IPS-NIHi7 (cell line): ENCODE data around the gene PDIA5.
"Not testable (repeated sequence)": the region's sequence is repeated elsewhere in the genome, so short reads cannot be mapped to it uniquely, and the experiment has no call there.

Experiments
- DNase-seq: peaks from one replicate; pipeline ENCODE4 v3.0.0; 2012; ENCODE audit warnings: mixed read lengths; ENCODE audit errors: extremely low spot score

The PDIA5 gene

DNA sequence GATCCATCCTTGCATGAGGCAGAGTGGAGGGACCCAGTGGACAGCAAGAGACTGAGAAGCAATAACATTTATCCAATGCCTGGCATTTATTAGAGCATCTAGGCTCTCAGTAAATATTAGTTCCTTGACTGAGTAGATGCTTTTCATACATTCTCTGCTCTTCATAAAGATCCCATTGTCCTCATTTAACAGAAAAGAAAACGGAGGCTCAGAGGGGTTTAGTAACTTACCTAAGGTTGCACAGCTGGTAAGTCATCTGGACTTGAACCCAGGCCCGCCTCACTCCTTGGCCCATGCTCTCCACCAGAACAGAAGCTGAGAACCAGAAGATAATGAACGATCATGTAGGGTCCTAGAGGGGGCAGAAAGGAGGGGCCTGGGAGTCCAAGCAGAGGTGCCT is 82.7 kb downstream of the PDIA5 start:
- DNase-seq: no peak

DNA sequence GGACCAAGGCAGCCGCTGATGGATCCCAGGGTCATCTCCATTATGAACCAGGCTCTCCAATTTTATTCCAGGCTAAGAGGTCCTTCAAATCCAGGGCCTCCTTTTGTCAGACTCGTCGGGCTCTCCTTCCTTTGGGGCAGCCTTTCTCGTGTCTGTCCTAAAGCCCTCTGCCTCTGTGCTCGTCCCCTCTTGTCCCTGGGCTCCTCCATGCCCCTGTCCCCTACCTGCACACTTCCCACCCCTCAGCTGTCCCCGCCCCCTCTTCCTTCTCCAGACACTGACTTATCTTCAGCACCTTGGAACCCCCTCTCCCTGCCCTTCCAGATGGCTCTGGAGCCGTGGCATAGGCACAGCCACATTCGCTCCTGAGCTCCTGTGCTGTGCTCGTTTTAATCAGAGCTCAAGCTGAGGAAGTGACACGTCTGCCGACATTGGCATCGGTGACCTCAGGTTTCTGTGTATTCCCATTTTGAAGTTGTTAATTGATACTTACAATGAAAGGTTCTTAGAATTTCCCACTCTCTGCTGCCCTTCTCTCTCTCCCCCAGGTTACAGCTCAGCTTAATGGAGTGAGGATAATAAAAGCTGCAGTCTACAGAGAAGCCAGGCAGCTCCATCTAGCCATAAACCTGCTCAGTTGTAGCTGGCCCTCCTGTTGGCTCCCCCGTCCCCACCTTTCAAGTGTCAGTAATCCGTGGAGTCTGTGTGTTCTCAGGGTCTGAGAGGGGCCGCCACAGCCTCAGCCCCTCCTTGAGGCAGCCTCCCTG is 83.8 kb downstream of the PDIA5 start:
- DNase-seq: no peak

DNA sequence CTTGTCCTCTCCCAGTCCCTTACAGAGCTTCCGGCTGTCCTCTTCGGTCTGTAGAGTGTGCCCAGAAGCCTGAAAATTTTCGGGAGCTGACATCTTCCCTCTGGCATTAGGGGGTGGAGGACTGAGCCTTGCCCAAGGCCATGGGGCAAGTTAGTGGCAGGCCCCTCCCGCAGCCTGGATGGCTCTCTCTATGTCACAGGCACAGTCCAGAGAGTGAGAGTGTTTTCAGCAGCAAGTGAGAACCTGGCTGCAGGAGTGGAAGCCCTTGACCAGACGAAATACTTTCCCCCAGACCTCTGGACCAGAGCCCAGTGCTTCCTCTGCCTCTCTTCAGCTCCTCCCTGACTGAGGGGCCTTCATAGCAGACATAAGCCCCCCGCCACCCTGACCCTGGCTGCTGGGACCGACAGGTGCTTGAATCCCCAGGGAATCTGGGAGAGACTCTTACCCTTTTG is 84.5 kb downstream of the PDIA5 start:
- DNase-seq: no peak

DNA sequence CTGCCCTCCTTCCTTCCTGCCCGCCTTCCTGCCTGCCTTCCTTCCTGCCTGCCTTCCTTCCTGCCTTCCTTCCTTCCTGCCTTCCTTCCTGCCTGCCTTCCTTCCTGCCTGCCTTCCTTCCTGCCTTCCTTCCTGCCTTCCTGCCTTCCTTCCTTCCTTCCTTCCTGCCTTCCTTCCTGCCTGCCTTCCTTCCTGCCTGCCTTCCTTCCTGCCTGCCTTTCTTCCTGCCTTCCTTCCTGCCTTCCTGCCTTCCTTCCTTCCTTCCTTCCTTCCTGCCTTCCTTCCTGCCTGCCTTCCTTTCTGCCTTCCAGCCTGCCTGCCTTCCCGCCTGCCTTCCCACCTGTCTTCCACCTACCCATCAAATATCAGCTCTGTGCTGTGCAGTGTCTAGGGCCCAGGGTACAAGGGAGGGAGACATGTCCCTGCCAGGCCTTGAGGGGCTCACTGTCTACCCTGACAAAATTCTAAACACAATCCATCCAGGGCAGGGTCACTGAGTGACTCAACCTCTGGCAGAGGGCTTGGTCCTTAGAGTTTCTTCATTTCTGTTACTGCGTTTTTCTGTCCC is 85.1 kb downstream of the PDIA5 start:
- DNase-seq: not testable (repeated sequence)

DNA sequence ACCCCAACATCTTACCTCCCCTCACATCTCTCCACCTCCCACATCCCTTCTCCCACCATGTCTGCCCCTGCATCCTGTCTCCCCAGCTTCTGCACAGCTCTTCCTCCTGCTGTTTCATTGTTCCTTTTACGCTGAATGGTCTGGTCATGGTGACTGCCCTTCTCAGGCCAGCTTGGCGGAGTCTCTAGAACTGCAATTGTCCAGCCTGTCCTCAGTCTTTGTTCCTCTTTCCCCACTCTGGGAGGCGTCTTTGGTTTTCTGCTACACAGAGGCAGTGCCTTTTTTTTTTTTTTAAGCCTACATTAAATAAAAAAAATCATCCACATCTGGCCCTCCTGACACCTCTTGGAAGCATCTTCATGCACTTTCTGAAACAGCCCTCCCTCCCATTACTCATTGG is 85.9 kb downstream of the PDIA5 start:
- DNase-seq: no peak

DNA sequence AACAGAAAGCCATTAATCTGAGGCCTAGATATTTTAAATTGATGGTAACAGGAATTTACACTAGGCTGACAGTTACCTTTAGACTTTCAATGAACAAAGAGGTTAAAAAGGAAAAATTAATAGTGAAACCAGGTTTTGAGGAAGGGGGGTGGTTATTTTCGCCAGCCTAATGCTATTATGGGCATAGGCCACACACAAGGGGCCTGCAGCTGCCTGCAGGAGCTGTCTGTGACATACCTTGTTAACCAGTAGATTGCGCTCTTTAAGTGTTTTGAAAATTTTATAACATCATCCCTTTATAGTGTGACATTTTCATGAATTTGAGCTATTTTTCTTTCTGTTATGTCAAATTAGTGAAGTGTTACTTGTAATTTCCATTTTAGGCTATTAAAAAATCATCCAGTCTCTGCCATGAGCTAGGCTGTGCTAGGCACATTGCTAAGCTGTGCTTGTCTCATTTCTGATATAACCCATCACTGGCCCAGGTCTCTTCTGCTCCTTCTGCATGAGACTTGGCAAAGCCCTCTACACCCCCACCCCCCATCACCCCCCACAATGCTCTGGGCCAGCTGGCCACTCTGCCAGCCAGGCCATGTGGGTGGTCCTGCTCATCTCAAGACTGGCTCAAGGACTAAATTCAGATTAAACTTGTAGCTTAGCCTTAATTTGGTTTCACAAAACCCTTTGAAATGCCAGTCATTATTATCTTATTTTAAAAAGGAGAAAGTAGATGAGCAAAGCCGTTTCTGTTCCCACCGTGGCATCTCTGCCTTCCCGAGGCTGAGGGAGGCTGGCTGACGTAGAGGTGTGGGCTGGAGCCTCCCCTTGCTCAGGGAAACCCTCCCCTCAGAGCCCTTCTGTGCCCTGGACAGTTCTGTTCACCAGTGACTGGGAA is 86.5 kb downstream of the PDIA5 start:
- no peak for DNase-seq

DNA sequence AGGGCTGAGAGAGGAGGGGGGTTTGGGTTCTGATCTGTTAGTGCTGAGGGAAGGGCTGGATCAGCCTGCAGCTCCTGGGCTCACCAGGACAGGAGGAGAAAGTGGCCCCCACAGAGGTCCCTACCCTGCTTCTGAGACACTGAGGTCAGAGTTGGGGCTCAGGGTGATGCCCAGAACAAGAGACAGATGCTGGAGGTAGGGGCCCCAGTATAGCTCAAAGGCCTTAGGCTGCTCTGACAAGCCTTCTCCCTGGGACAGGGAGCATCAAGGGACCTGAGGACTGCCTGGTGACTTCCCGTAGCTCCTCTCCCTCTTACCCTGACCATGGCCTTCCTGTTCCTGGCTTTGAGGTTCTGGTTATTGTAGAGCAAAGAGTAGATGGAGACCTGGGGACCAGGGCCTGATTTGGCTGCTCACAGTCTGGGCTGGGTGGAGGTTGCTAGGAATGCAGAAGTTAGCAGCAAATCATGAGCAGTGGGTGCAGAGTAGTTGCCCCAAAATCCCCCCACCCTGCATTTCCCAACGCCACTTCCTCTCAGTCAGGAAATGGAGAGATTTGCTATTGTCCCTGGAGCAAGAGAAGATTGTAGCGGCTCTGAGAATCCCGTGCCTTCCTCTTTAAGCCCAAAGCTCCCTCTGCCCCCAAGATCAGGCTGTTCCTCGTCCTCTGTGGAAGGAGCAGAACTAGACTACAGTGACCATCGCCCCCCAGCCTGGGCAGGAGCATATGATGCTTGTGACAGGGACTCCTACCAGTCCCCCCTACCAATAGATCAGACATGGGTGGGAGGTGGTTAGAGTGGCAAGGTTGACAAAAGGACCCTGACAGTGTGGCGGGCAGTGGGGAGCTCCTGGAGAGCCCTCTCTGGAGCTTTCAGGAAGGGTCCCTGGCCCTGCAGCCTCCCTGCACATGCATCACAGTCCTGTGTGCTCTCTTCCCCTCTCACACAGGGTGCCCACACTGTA is 87.5 kb downstream of the PDIA5 start:
- DNase-seq: no peak

DNA sequence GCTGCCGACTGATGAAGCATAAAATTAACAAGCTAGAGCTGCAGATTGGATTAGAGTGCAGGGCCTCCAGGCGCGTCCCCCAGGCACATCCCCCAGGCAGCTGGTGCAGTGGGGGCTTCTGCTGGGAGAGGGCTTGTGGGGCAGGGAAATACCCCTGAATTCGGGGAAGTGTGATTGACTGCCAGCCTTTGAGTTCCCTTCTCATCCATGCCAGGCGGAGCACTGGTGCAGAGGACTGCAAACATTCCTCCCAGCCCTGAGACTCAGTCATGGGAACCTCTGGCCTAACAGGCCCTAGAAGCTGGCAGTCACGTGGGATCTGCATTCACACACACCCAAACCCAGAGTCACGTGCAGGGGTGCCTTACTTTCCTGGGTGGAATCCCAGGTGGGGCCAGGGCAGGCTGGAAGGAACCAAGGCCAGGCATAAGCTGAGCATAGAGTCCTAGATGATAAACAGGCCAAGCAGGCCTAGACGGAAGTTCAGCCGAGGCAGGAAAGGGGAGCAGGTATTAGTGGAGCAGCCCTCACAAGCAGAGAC is 88.7 kb downstream of the PDIA5 start:
- DNase-seq: peak; percentile 4

DNA sequence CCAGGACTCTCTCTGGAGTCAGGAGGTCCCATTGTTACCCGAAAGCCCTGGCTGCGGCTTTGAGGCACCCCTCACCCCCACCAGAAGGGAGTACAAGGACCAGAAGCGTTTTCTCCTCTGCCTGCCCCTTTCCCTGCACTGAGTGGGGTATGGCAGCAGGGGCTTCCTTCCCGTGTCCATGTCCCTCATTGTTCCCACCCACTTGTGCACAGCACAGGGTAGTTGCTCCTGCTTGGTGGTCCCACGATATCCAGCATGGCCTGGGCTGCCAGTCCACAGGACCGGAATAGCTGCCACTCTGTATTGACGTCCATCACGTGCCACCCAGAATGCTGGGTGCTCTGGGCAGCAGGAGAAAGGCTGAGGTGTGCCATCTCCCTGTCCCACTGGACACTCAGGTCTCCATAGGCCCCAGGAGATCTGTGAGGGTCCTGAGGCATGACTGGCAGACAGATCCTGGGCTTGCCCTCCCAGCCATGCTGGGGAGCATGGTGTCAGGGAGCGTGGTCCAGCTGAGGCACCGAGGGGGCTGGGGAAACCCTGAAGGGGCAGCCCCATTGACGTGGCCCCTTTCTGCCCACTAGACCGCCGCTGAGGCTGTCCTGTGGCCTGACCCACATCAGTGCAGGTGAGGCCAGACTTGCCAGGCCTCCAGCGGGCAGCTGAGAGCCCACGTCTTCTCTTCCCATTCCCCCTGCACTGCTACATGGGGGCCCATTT is 89.6 kb downstream of the PDIA5 start:
- DNase-seq: peak; percentile 6

DNA sequence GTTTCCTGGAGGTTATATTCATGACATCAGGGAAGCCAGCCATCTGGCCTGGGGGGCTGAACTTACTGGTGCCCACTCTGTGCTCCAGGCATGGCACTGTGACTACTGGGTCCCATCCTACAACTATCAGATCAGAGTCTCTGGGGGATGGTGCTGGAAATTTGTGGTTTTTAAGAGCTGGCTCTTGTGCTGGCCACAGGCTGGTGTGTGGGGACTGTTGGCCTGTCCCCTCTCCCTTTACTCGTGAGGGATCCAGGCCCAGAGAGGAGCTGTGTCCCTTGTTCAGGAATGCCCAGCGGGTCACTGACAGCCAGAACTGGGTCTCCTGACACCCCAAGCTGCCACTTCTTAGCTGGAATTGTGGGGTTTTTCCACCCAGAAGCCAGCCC is 90.4 kb downstream of the PDIA5 start:
- DNase-seq: peak; percentile 5

DNA sequence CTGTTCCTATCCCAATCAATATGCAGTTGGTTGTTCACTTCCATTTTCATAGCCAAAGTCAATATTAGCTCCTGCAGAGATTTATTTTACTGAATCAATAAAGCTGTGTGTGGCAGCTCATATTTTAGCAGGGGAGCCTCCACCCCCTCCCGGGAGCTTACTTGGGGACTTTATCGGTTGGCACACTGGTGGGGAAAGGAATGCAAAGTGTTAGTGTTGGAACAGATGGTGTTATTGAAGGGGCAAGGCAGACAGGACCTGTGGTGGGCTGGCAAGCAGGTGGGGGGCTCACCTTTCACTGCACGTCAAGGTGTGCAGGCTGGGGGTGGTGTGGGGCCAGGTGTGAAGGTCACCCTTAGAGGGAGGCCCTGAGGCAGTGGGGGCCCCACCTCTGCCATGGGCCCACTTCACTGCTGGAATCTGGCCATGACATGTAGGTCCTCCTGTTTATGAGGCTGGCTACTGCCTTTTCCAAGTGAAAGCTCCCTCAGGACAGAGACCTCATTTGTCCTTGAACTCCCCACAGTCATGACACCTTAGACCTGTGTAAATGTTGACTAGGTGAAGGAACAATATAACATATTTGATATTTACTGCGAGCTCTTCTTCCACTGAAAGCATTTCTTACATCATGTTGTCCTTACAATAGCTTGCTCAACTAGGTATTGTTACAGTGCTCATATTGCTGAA is 90.9 kb downstream of the PDIA5 start:
- DNase-seq: no peak

DNA sequence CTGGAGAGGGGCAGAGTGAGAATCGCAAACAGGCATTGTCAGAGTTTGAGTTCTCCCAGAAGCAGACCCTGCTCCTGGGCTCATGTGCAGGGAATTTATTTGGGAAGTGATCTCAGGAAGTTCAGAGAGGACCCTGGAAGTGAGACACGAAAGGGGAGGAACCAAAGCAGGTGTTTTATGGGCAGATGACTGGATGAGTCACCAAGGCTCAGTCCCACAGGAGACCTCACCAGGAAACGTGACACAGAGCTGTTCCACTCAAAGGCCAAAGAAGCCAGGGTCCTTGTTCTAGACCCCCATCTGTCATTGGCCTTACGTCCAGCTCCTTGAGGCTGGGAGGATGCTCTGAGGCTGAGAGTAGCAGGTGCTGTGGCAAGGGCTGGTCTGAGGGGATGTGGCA is 91.5 kb downstream of the PDIA5 start:
- DNase-seq: no peak

DNA sequence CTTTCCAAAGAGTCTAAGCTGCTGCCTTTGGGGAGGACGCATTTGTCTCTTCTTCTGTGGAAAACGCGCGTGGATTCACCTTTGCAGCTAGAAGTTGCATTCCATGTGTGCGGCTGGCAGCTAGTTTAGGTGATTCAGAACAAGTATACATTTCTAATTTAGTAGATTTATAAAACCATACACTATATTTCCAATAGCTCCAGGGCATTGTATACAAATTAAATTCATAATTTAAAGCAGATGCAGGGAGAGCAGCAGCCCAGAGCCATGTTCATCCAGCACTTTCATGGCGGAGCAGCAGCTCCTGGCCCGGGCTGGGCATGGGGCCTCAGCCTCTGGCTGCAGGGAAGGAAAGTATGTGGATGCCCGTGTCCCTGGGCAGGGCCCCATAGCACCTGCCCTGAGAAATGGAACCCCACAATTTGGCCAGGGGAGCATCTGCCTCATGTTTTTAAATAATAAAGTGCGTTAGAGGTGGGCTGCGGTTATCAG is 92.1 kb downstream of the PDIA5 start:
- no peak for DNase-seq

DNA sequence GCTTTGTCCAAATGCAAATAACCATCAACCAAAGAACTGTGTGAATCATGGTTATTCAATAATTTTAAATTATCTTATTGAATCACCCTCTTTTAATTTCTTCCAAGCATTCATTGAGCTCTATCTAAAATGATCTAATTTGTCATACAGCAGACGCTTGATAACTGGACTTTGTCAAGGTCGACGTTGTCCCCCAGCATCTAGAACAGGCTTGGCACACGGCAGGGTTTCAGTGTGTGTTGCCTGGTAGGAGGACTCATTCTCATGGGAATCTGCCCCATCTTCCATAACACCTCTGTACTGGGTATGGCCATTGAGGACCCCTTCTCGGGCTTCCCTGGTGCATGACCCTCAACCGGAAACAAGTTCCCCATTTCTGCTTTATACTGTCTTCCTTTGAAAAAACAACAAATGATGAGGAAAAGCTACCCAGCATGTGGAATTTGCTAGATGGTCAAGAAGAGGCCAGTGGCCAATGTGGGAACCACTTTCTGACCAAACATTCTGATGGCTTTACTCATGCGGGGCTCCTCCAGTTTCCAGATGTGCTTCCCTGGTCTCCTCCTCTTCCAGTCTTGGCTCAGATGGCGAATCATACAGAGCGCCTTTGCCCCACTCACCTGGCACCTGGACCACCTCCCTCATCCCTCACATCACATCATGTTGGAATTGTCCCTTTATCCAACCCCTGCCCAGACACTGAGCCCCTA is 93.3 kb downstream of the PDIA5 start:
- DNase-seq: no peak

DNA sequence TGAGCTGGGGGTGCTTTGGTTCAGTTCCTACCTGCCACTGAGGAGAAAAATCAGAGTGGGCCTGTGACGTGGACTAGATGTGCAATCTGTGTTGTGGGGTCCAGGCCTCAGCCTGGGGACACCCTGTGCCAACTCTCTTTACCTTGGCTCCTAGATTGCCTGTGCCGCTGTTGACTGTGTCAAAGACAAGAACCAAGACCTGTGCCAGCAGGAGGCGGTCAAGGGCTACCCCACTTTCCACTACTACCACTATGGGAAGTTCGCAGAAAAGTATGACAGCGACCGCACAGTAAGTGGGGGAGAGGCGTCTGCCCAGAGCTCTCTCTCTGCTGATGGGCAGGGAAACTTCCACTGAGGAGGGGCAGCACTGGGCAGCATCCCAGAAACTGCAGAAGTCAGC is 94.3 kb downstream of the PDIA5 start:
- peak; percentile 67 for DNase-seq

DNA sequence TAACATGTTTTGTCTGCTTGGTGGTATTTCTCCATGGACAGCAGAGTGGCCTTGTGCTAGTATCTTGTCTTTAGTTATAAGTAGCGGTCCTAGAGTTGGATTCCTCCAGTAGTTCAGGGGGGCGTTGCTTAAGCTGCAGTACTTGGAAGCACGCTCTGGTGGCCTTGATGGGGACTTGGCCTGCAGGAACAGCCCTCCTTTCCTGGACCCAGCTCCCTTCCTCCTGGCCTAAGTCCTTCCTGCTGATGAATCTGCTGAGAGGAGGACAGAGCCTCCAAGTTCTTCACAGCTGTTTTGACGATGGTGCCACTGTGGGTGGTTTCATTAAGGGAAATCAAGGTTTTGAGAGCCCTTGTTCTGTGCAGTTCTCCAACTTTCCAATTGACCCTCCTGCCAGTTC is 96.3 kb downstream of the PDIA5 start:
- DNase-seq: no peak

DNA sequence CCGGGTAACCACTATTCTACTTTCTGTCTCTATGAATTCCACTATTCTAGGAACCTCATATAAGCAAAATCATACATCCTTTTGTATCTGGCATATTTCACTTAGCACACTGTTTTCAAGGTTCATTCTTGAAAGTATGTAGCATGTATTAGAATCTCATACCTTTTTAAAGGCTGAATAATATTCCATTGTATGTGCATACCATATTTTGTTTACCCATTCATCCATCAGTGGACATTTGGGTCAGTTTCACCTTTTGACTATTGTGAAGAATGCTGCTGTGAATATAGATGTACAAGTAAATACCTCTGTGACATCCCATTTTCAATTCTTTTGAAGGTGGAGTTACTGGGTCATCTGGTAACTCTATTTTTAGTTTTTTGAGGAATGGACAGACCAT is 98.3 kb downstream of the PDIA5 start:
- no peak for DNase-seq

DNA sequence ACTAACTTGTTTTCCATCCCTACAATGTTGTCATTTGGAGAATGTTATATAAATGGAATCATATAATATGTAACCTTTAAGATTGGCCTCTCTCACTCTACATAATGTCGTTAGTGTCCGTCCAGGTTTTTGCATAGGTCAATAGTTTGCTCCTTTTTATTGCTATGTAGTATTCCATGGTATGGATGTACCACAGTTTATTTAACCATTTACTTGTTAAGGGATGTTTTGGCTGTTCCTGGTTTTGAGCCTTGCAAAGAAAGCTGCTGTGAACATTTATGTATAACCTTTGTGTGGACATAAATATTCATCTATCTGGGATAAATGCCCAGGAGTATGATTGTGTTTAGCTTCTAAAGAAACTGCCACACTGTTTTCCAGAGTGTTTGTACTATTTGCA is 100.9 kb downstream of the PDIA5 start:
- DNase-seq: no peak

DNA sequence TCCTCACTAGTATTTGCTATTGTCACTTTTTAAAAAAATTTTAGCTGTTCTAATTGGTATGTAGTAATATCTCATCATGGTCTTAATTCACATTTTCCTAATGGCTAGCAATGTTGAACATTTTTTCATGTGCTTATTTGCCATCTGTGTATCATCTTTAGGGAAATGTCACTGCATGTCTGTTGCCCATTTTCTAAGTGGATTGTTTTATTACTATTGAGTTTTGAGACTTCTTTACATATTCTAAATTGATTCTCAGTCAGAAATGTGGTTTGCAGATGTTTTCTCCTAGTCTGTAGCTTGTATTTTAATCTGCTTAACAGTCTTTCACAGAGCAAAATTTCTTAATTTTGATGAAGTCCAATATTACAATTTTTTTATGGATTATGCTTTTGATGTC is 101.3 kb downstream of the PDIA5 start:
- DNase-seq: no peak
